SK-N-SH (cell line): ENCODE data around the gene FAM219A. TPM values are rescaled to one million over a fixed set of nuclear protein-coding genes. Genes with fewer than 3 reads are reported as not detected.

ENCODE experiments used
- CTCF ChIA-PET: fragments of 300-600, 350-600 bp; formaldehyde crosslinking; extraction: SDS; loops from one replicate; lab custom pipeline; 2021; lab: Yijun Ruan, JAX
- POLR2A ChIA-PET: fragments of 350-600 bp; sonication (Branson Sonifier 250); formaldehyde crosslinking; extraction: SDS; loops from one replicate; lab custom pipeline; 2020; ENCODE audit warnings: antibody characterized with exemption, inconsistent platforms; lab: Yijun Ruan, JAX
- DNase-seq: peaks from one replicate; pipeline ENCODE4 v3.0.0; 2012
- H2AFZ ChIP-seq: fragments of 200-600 bp; sonication (generic); 2 replicates; pipeline ENCODE4 v1.8.1; 2016; ENCODE audit warnings: antibody characterized with exemption, mild to moderate bottlenecking, low read depth
- H3F3A ChIP-seq: fragments of 200-600 bp; sonication (generic); replicated peaks from 2 replicates; pipeline ENCODE3; 2016; ENCODE audit warnings: antibody characterized with exemption, mild to moderate bottlenecking; ENCODE audit not compliant: insufficient read depth
- H3K27ac ChIP-seq, 2 experiments: fragments of 200-500 bp in 1 of 2; fragments of 200-600 bp in 1 of 2; sonication (Bioruptor generic) in 1 of 2; sonication (generic), shearing (Covaris generic) in 1 of 2; 2 replicates each; pipeline versions ENCODE4 v1.5.1 to v1.6.1; 2014 to 2016; ENCODE audit warnings: low read depth in 2 of 2, inconsistent platforms in 1 of 2, low read length in 1 of 2, mild to moderate bottlenecking in 1 of 2, mixed read lengths in 1 of 2
- H3K27me3 ChIP-seq: fragments of 200-600 bp; sonication (generic), shearing (Covaris generic); 2 replicates; pipeline ENCODE4 v1.6.1; 2016; ENCODE audit warnings: mixed run types; ENCODE audit not compliant: insufficient read depth
- H3K36me3 ChIP-seq, 2 experiments: fragments of 200-500 bp in 1 of 2; fragments of 200-600 bp in 1 of 2; sonication (Bioruptor generic) in 1 of 2; sonication (generic) in 1 of 2; replicated peaks in 1 of 2; 2 replicates each; pipeline versions ENCODE3 to v1.5.1; 2014 to 2016; ENCODE audit warnings: low read length in 1 of 2, mild to moderate bottlenecking in 1 of 2; ENCODE audit not compliant: insufficient read depth in 2 of 2, control insufficient read depth in 1 of 2
- H3K4me1 ChIP-seq, 2 experiments: fragments of 200-500 bp in 1 of 2; fragments of 200-600 bp in 1 of 2; sonication (Bioruptor generic) in 1 of 2; sonication (generic), shearing (Covaris generic) in 1 of 2; 2 replicates each; pipeline versions ENCODE4 v1.5.1 to v1.6.1; 2014 to 2016; ENCODE audit warnings: low read depth in 1 of 2, low read length in 1 of 2, mixed run types in 1 of 2; ENCODE audit not compliant: insufficient read depth in 2 of 2, control insufficient read depth in 1 of 2
- H3K4me2 ChIP-seq: fragments of 200-600 bp; sonication (generic), shearing (Covaris generic); 2 replicates; pipeline ENCODE4 v1.6.1; 2017; ENCODE audit warnings: mixed run types
- H3K4me3 ChIP-seq, 2 experiments: fragments of 200-500 bp in 1 of 2; fragments of 200-600 bp in 1 of 2; sonication (Bioruptor generic) in 1 of 2; sonication (generic), shearing (Covaris generic) in 1 of 2; 2 replicates each; pipeline versions ENCODE4 v1.5.1 to v1.8.1; 2014 to 2016; ENCODE audit warnings: low read depth in 2 of 2, inconsistent platforms in 1 of 2, low read length in 1 of 2, mild to moderate bottlenecking in 1 of 2, mixed read lengths in 1 of 2, moderate library complexity in 1 of 2
- H3K79me2 ChIP-seq: fragments of 200-600 bp; sonication (generic); 2 replicates; pipeline ENCODE4 v1.8.1; 2017; ENCODE audit warnings: mild to moderate bottlenecking; ENCODE audit not compliant: insufficient read depth
- H3K9ac ChIP-seq: fragments of 200-600 bp; sonication (generic); 2 replicates; pipeline ENCODE4 v1.6.1; 2017; ENCODE audit warnings: mixed run types
- H3K9me2 ChIP-seq: fragments of 200-600 bp; sonication (generic); 2 replicates; pipeline ENCODE4 v1.6.1; 2017; ENCODE audit warnings: mixed run types
- H3K9me3 ChIP-seq: fragments of 200-600 bp; sonication (generic); 2 replicates; pipeline ENCODE4 v1.6.1; 2017; ENCODE audit warnings: mixed run types, mild to moderate bottlenecking, moderate library complexity
- H4K20me1 ChIP-seq: fragments of 200-600 bp; sonication (generic); 2 replicates; pipeline ENCODE4 v1.6.1; 2017; ENCODE audit warnings: mild to moderate bottlenecking, mixed run types; ENCODE audit not compliant: insufficient read depth
- CHD2 ChIP-seq: fragments of 150-350 bp; IDR thresholded peaks from 2 replicates; pipeline ENCODE4 v1.6.1; 2018; ENCODE audit warnings: low read length; ENCODE audit not compliant: partially characterized antibody
- CTCF ChIP-seq: fragments of 200-600 bp; sonication (generic); IDR thresholded peaks from 2 replicates; pipeline ENCODE4 v1.6.1; 2017; ENCODE audit warnings: antibody characterized with exemption, mild to moderate bottlenecking, moderate library complexity
- FOXJ3 ChIP-seq: sonication (generic); formaldehyde crosslinking; IDR thresholded peaks from 2 replicates; pipeline ENCODE4 v1.5.1; 2020; ENCODE audit warnings: mild to moderate bottlenecking, missing genetic modification reagents
- FOXM1 ChIP-seq: IDR thresholded peaks from 2 replicates; pipeline ENCODE4 v1.4.0; 2012; ENCODE audit warnings: low read depth, mild to moderate bottlenecking
- JUND ChIP-seq: IDR thresholded peaks from 2 replicates; pipeline ENCODE4 v1.4.0; 2012
- MEF2A ChIP-seq: IDR thresholded peaks from 2 replicates; pipeline ENCODE4 v1.4.0; 2012; ENCODE audit warnings: low read depth, borderline replicate concordance
- MXI1 ChIP-seq: IDR thresholded peaks from 2 replicates; pipeline ENCODE4 v1.6.1; 2012; ENCODE audit warnings: mild to moderate bottlenecking, low read depth, low read length, improper control_type of control experiment
- NFIC ChIP-seq: IDR thresholded peaks from 2 replicates; pipeline ENCODE4 v1.4.0; 2012; ENCODE audit warnings: borderline replicate concordance
- POLR2AphosphoS5 ChIP-seq: IDR thresholded peaks from 2 replicates; pipeline ENCODE4 v1.6.1; 2012; ENCODE audit warnings: low read depth, low read length
- RCOR1 ChIP-seq: fragments of 150-350 bp; IDR thresholded peaks from 2 replicates; pipeline ENCODE4 v1.6.1; 2017; ENCODE audit warnings: antibody characterized with exemption, low read length
- REST ChIP-seq: IDR thresholded peaks from 2 replicates; pipeline ENCODE4 v1.6.1; 2012; ENCODE audit warnings: mild to moderate bottlenecking, low read depth, low read length, moderate library complexity
- RXRA ChIP-seq: IDR thresholded peaks from 2 replicates; pipeline ENCODE4 v1.4.0; 2012; ENCODE audit warnings: low read depth, mild to moderate bottlenecking, borderline replicate concordance
- SMC3 ChIP-seq: IDR thresholded peaks from 2 replicates; pipeline ENCODE4 v1.6.1; 2012; ENCODE audit warnings: low read depth, low read length, improper control_type of control experiment
- TAF1 ChIP-seq: IDR thresholded peaks from 2 replicates; pipeline ENCODE4 v1.6.1; 2012; ENCODE audit warnings: low read depth, mild to moderate bottlenecking, low read length, moderate library complexity, borderline replicate concordance
- TCF12 ChIP-seq: IDR thresholded peaks from 2 replicates; pipeline ENCODE4 v1.4.0; 2012
- TEAD4 ChIP-seq: IDR thresholded peaks from 2 replicates; pipeline ENCODE4 v1.4.0; 2012; ENCODE audit warnings: mild to moderate bottlenecking, borderline replicate concordance; ENCODE audit not compliant: insufficient read depth
- USF1 ChIP-seq: IDR thresholded peaks from 2 replicates; pipeline ENCODE4 v1.4.0; 2012; ENCODE audit warnings: low read depth, borderline replicate concordance
- ZBTB33 ChIP-seq: IDR thresholded peaks from 2 replicates; pipeline ENCODE4 v1.4.0; 2012; ENCODE audit warnings: low read depth, borderline replicate concordance
- WGBS: methylation state at CpG from one replicate; pipeline ENCODE4 v1.1.6; 2017; ENCODE audit warnings: low lambda C conversion rate; 5-methylcytosine and 5-hydroxymethylcytosine counted together
- polyA plus RNA-seq, 3 experiments: library from polyadenylated mRNA; depleted of rRNA; stranded (reverse); fragments of >200 nt; gene quantifications; 2 replicates each; pipeline ENCODE4 v1.2.3, GENCODE V29; 2012
- TF ChIP-seq, protein P1 (sequence below): IDR thresholded peaks from 2 replicates; pipeline ENCODE4 v1.4.0; 2012; ENCODE audit warnings: low read depth

Gene FAM219A
- polyA plus RNA-seq, 1 of the 3 experiments (the other 2 are of a cell fraction): 15.7 TPM

DNA sequence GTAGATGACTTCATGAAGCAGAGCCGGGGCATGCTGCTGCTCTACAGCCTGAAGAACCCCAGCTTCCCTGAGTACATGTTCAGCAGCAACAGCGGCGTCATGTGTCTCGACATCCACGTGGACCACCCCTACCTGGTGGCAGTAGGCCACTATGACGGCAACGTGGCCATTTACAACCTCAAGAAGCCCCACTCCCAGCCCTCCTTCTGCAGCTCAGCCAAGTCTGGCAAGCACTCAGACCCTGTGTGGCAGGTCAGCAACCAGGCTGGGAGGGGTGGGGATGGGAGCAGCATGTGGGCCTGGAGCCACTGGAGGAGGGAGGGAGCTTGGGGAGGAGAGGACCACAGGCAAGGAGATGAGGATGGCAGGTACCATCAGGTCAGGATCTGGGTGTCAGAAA is 48.3 kb upstream of the FAM219A start (continued):
- TF ChIP-seq USF1 (no peak), MXI1 (no peak), FOXJ3 (CRISPR knock-in tag) (no peak)

DNA sequence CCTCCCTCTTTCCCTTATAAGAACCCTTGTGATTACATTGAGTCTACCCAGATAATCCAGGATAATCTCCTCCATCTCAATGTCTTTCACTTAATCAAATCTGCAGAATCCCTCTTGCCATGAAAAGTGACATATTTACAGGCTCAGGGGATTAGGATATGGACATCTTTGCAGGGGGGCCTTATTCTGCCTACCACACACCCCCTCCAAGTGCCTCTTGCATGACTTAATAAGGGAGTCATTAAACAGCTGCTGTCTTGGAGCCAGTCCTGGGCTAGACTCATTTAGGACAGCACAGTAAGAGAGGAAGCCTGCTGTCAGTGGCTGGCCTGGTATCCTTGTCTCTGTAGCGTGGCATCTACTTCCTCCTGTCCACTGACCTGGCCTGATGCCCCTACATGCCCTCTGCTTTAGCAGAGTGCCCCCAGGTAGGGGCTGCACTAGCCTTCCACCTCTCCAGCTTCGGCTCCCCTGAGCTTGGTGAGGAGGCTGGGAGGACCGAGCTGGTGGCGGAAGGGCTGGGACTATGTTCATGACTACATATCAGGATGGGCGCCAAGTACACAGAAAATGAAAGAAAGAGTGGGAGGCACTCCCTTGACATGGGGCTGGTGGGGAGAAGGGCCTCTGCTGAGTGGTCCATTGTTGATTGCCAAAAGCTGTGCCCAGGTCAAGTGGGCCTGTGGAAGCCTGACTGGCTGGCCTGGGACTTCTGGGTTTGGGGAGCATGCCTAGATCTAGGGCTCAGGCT is 47.2 kb upstream of the FAM219A start:
- DNase-seq: no peak
- no peaks in the 10 kb centered on the region; the same call in 1 of the 2 replicates for H3K27me3 ChIP-seq
- WGBS: 58% methylated on average over 5 of the region's 5 CpGs
- TF ChIP-seq RXRA (no peak), RCOR1 (no peak), MEF2A (no peak), ZBTB33 (no peak), POLR2AphosphoS5 (no peak), CTCF (no peak), NFIC (no peak), FOXM1 (no peak), FOXJ3 (CRISPR knock-in tag) (no peak), REST (no peak), TEAD4 (no peak), TCF12 (no peak), TAF1 (no peak), CHD2 (no peak), SMC3 (no peak), JUND (no peak)
- TF ChIP-seq, protein P1, sequence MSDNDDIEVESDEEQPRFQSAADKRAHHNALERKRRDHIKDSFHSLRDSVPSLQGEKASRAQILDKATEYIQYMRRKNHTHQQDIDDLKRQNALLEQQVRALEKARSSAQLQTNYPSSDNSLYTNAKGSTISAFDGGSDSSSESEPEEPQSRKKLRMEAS: no peak
- TF ChIP-seq, all 33 proteins: peak for 0
- Histone ChIP-seq H3F3A (no peaks in the 10 kb centered on the region), H3K9ac (no peak overlapping the region), H3K4me3 (no peak overlapping the region), H3K4me2 (no peak overlapping the region), H3K4me1 (peaks cover 0 to 6% of the 10 kb centered on the region in 2 experiments; a peak in 1 of 4 replicates), H3K9me3 (no peaks in the 10 kb centered on the region), H3K79me2 (no peaks in the 10 kb centered on the region), H3K36me3 (no peaks in the 10 kb centered on the region), H2AFZ (no peak overlapping the region), H3K9me2 (no peaks in the 10 kb centered on the region), H3K27ac (no peak overlapping the region), H4K20me1 (no peaks in the 10 kb centered on the region)
- CTCF ChIA-PET: interaction anchor here (1.1 to 9.5 kb wide), 7 partner anchors 13 to 102 kb away, joined by 3 to 155 read pairs (median 14); no protein-coding TSS in a partner anchor
- POLR2A ChIA-PET: no interaction called here
